HG03520 (cell line): ENCODE measurements around the gene LRRC53.

Experiments used
- ATAC-seq: cut with Tn5 transposase; IDR thresholded peaks from one replicate; pipeline ENCODE4 v1.9.1; 2021; ENCODE audit warnings: mild to moderate bottlenecking, moderate library complexity; ENCODE audit not compliant: unreplicated experiment

LRRC53 gene

GRCh38 chr1:74453277-74453676, 59.1 kb downstream of the LRRC53 start:
- no peak for ATAC-seq

DNA sequence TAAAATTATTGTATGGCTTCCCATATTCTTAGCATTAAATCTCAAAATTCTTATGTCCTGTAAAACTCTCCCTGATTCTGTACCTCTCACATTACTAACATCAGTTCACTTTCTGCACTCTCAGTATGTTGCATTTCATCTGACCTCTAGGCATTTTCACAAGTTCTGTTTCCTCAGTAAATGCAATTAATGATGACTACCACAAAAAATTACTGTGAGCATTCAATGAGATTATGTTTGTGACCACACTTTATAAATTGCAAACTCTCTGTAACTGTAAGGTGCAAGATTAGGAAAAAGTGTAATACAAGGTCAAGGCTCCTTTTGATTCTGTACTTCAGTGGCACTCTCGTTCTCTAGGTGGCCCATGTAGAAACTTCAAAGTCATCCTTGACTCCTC, 60.4 kb downstream of the LRRC53 start:
- no peak for ATAC-seq

GRCh38 chr1:74437035-74437434, 75.4 kb downstream of the LRRC53 start:
- no peak for ATAC-seq

DNA sequence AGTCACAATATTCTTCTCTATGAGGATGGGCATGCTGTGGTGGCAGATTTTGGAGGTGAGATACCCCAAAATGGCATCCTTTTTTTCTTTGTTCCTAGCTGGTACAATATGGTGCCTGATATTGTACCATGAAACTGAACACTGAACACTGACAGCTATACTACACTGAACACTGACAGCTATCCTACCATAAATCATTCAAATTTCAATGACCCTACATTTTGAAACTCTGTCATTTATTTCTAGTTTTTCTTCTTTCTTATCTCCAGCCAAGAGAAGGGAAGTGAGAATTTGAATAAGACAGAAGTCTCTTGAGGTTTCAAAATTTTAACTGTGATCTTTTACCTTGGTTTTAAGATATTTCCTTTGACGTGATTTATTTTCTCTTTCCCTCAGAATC, 76.3 kb downstream of the LRRC53 start:
- ATAC-seq = no peak

DNA sequence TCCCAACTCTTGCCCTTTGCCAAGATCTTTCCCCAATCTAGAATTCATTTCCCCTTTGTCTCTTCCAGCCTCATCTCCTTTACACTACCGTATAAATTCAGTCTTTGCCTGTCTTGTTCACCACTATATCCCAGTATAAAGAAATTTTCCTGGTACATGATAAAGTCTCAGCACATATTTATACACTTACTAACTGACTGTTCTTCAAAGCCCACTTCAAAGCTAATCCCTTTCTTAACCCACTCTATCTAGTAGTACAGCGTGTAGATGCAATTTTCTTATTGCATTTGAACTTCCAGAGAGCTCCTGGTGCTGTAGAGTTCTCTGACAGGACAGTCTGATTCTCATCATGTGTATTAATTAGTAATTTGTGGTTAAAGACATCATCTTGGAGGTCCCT, 78.1 kb downstream of the LRRC53 start:
- no peak for ATAC-seq

DNA sequence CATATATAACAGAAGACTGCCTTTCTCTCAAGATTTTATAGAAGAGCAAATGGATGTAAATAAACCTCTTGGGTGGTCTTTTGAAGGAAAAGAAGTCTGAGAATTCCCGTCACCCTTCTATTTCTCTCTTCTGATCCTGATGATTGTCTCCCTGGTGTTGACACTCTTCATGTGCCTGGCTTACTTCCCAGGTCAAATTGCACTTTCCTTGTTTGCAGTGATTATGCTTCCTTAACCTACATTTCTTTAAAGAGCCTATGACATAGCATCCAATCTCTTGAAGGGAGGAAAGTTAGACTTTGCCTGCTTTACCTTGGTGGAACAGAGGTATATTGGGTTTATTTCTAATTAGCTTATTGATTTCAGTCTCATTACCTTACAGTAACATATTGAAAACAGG, 80.1 kb downstream of the LRRC53 start:
- no peak for ATAC-seq

DNA sequence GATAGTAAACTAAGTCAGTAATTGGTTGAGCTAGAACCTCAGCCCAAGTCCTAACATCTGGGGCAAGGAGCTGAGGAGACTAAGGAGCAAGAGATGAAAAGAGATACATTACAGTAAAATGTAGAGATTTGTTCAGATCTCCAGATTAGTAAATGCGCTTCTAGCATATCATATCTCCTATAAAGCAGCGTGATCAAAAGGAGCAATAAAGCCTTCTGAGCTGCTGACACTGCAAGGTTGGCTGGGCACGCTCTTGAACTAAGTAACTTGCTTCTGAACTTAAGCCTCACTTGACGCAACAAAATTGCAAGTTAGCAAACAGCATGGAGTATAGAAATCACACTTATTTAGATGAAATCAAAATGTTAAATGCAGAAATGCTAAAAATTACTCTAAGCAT, 80.9 kb downstream of the LRRC53 start:
- no peak for ATAC-seq

DNA sequence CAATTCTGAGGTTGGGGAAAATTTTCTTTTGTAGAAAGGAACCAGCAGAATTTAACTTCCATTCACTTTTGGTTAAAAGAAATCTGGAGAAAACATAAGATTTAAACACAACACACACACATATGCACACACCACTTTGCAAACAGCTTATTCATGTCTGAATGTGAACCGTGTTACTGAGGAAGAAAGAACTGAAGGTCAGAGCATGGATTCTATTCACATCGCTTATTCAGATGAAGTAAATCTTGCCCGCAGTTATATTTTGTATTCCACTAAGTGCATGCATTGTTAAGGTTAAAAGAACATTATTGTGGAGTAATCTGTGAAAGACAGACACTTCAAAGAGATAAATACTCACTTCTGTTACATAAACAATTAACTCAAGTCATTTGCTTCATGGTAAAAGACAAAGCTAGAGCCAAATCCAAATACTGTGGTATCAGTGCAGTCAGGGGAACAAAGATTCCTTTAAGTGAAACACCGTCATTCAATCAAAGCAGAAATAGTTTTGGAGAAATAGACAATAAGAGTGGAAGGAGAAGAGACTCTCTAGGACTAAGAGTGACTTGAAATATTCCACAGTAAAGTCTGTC, 82.0 kb downstream of the LRRC53 start:
- ATAC-seq = no peak

DNA sequence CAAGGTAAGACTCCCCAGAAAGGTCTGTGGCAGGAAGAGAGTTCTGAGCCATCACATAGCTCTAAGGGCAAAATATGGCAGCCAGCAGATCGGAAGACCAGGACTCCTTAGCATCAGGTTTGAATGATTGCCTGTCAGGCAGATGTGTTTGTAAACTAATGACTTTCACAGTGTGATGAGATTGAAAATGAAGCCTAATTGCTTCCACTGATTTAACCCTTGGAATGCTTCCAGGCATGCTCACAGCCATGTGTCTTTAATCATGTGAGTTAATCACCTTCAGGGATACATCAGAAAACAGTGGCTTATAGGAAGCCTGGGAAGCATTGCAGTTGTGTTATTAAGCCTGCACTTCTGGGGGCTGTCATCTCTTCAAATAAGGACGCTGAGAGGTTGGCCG, 82.8 kb downstream of the LRRC53 start:
- ATAC-seq = no peak

- ATAC-seq = no peak
These were observed 84.7 kb downstream of the LRRC53 start for GRCh38 chr1:74427681-74428080.

DNA sequence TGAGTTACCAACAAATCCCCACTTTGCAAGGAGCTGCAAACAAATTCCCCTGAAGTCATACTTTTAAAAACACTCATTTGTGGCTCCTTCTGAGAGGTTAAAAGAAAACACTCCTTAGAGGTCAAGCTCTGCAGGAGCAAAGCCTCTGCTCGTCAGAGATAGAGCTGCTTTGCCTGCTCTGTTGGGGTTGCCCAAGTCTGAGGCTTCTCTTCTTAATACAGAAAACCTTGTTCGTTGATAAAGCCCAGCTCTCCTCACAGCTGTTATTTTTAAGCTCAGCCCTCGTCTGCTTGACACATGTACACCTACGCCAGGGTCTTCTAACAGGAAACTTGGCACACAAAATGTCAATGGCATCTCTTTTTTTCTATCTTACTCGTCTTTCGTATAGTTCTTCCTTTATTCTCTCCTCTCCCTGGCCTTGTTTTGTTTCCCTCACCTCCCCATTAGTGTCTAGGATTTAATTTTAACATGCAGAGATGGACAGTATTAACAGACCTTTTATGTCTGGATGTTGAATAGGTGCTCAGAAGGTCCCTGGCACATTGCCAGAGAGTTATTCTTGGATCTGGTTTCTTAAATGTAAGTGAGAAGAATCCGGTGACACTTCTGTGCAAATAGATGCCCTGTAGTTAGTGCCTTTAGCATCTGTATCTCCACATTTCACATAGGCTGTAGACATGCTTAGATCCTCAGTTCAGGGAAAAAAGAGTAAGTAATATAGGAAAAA, 86.0 kb downstream of the LRRC53 start:
- ATAC-seq = no peak

GRCh38 chr1:74425676-74426075, 86.7 kb downstream of the LRRC53 start:
- ATAC-seq = no peak

DNA sequence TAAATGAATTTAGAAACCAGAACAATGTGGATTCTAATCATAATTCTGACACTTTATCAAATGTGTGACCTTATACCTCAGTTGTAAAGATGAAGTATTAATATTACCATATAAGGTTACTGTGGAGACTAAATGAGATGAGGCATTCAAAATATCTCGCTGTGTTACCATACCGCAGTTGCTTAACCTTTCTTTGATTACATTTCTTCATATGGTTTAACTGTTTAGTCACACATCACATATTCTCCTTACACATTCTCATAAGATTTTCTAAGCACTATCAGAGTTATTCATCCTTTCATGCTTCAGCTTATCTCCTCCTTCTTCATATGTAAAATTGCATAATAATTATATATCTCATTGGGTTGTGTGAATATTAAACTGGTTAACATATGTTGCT, 88.9 kb downstream of the LRRC53 start:
- ATAC-seq = no peak

DNA sequence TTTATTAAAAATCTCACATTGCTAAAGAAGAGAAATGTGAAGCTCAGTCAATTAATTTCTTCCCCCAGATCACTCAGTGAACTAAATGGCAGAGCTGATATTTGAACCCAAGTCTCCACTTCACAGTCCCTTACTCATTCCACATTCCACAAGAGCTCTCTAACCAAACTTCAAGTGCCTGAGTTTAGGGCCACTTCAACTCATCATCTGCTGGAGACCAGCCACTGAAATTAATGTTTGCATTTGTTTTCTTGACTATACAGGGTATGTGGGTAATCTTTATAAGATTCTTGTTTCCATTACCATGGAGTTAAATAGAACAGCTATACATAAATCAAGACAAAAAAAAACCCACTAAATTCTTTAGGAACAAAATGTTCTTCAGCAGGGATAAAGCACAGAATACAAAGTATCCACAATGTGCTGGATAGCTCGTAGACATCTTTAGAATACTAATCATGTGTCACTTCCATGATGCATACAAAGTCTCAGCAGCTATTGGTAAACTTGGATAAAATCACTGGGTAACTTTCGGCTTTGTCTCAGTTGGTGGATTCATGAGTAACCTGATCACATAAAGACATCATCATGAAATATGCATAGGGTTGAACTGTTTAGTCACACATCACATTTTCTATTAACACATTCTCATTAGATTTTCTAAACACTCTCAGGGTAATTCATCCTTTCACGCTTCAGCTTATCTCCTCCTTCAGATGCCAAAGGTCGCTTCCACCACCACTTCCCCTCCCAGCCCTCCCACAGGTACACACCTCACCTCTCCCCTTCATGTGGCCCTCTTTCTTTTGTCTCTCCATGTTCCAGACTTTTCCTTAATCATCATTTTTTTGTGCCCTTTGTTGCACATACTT, 89.8 kb downstream of the LRRC53 start:
- no peak for ATAC-seq

DNA sequence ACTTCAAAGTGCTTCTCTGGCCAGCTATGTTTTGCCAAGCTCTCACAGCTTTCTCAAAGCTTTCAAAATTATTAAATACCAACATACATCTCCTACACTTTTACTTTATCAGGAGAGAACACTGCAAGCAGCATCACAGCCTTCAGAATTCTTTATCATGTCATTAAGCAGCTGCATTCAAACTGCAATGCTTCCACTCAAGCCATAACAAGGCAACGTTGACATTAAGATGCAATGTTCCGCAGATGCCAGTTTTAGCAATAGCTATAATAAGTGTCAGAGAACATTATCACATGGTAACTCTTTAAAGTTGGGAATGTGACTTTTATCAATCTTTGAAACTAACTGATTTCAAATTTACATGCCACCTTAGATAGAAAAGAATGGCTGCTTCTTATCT, 91.9 kb downstream of the LRRC53 start:
- ATAC-seq = no peak
